GM21576 (cell line): ENCODE results near the gene MCCD1.
"Not testable (repeated sequence)": the region's sequence is repeated elsewhere in the genome, so short reads cannot be mapped to it uniquely, and the experiment has no call there.

Experiments used
- ATAC-seq: cut with Tn5 transposase; IDR thresholded peaks from one replicate; pipeline ENCODE4 v1.9.1; 2021; ENCODE audit warnings: mild to moderate bottlenecking, moderate library complexity; ENCODE audit not compliant: unreplicated experiment

The MCCD1 gene

GRCh38 chr6:31541658-31542521, 13.1 kb downstream of the MCCD1 start, which contains the start of gene DDX39B:
DDX39B (minus strand) TSS chr6:31542003; CDS start chr6:31540532, 1,471 bp downstream.
- peak; percentile 49 for ATAC-seq

- no peak for ATAC-seq
Observed at GRCh38 chr6:31543639-31544038, 14.9 kb downstream of the MCCD1 start.

GRCh38 chr6:31544676-31545075, 15.9 kb downstream of the MCCD1 start:
- no peak for ATAC-seq

- ATAC-seq = no peak
Observed at GRCh38 chr6:31545291-31545690, 16.5 kb downstream of the MCCD1 start.

GRCh38 chr6:31546339-31546957, 17.7 kb downstream of the MCCD1 start, which contains the start of gene ATP6V1G2:
ATP6V1G2 (minus strand) TSS chr6:31546608; CDS start chr6:31546559, 49 bp downstream.
- peak; percentile 39 for ATAC-seq

- ATAC-seq = peak; percentile 60
Observed at GRCh38 chr6:31546958-31547726, 18.4 kb downstream of the MCCD1 start, which contains the start of gene NFKBIL1. NFKBIL1 (plus strand) TSS chr6:31547608; CDS start chr6:31547695, 87 bp downstream.

GRCh38 chr6:31547727-31548543, 19.2 kb downstream of the MCCD1 start:
- no peak for ATAC-seq

- no peak for ATAC-seq
Observed at GRCh38 chr6:31548544-31548873, 19.7 kb downstream of the MCCD1 start.

- ATAC-seq = not testable (repeated sequence)
Observed at GRCh38 chr6:31551371-31551770, 22.6 kb downstream of the MCCD1 start.

GRCh38 chr6:31556307-31556706, 27.5 kb downstream of the MCCD1 start:
- ATAC-seq = no peak

GRCh38 chr6:31557443-31558317, 28.9 kb downstream of the MCCD1 start:
- ATAC-seq = no peak

GRCh38 chr6:31558318-31558625, 29.5 kb downstream of the MCCD1 start:
- ATAC-seq = no peak

- no peak for ATAC-seq
Observed at GRCh38 chr6:31558631-31559500, 30.1 kb downstream of the MCCD1 start.

GRCh38 chr6:31559606-31559957, 30.8 kb downstream of the MCCD1 start:
- ATAC-seq = no peak

GRCh38 chr6:31559958-31560696, 31.4 kb downstream of the MCCD1 start:
- ATAC-seq = peak; percentile 51

GRCh38 chr6:31560697-31561058, 31.9 kb downstream of the MCCD1 start:
- ATAC-seq = peak; percentile 6

GRCh38 chr6:31567531-31568370, 39.0 kb downstream of the MCCD1 start:
- ATAC-seq = no peak
